Activated T-cell treated with anti-CD3 and anti-CD28 coated beads, Interleukin-2, amount 50 U/mL, for 48 hours (primary cell): ENCODE data around the gene TRPC4.
"Not testable (repeated sequence)": the region's sequence is repeated elsewhere in the genome, so short reads cannot be mapped to it uniquely, and the experiment has no call there.

Experiments
- DNase-seq, 2 experiments: peaks; one replicate each; pipeline ENCODE4 v3.0.0-alpha.2; 2020

Gene TRPC4

GRCh38 chr13:37597477-37598025 lies 272.0 kb downstream of the TRPC4 start:
- no peak for DNase-seq

GRCh38 chr13:37596805-37597204 lies 272.8 kb downstream of the TRPC4 start:
- DNase-seq, result no peak

- no peak for DNase-seq
Measured at GRCh38 chr13:37595162-37595561, 274.4 kb downstream of the TRPC4 start.

GRCh38 chr13:37594550-37594949 lies 275.0 kb downstream of the TRPC4 start:
- DNase-seq, result no peak

- DNase-seq, result not testable (repeated sequence)
Measured at GRCh38 chr13:37589381-37589780, 280.2 kb downstream of the TRPC4 start.

- DNase-seq, result no peak
Measured at GRCh38 chr13:37587236-37587635, 282.3 kb downstream of the TRPC4 start.
